Peyer's patch (tissue), 4 donors: Measurements from ENCODE around the gene KRT85.

Experiments used
- POLR2A ChIP-seq, 2 donors: fragments of 450-650 bp; IDR thresholded peaks; one replicate each; pipeline ENCODE4 v1.5.1; 2017; ENCODE audit warnings: antibody characterized with exemption in 2 of 2, mild to moderate bottlenecking in 2 of 2, moderate library complexity in 2 of 2
- TF ChIP-seq, protein P1 (sequence below), 6 experiments: fragments of 450-650 bp in 4 of 6; fragments of 200-600 bp in 2 of 6; sonication (generic) in 1 of 6; IDR thresholded peaks; one replicate each; pipeline ENCODE4 v1.5.1; 2017 to 2019; ENCODE audit warnings: antibody characterized with exemption in 6 of 6, mild to moderate bottlenecking in 3 of 6, moderate library complexity in 1 of 6

- TF ChIP-seq, protein P1, sequence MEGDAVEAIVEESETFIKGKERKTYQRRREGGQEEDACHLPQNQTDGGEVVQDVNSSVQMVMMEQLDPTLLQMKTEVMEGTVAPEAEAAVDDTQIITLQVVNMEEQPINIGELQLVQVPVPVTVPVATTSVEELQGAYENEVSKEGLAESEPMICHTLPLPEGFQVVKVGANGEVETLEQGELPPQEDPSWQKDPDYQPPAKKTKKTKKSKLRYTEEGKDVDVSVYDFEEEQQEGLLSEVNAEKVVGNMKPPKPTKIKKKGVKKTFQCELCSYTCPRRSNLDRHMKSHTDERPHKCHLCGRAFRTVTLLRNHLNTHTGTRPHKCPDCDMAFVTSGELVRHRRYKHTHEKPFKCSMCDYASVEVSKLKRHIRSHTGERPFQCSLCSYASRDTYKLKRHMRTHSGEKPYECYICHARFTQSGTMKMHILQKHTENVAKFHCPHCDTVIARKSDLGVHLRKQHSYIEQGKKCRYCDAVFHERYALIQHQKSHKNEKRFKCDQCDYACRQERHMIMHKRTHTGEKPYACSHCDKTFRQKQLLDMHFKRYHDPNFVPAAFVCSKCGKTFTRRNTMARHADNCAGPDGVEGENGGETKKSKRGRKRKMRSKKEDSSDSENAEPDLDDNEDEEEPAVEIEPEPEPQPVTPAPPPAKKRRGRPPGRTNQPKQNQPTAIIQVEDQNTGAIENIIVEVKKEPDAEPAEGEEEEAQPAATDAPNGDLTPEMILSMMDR (IDR thresholded peaks at IDR 0.05): no peak
- TF ChIP-seq POLR2A (IDR thresholded peaks at IDR 0.05): no peak
These were observed 36.2 kb downstream of the KRT85 start for GRCh38 chr12:52331039-52331438.
